IPS-NIHi11 (cell line): ENCODE results near the gene PIP4K2A.
A peak's percentile ranks its signal among the peaks of the same experiment; 100 is the strongest.
"Not testable (repeated sequence)": the region's sequence is repeated elsewhere in the genome, so short reads cannot be mapped to it uniquely, and the experiment has no call there.

Experiments
- DNase-seq: peaks from one replicate; pipeline ENCODE4 v3.0.0; 2012; ENCODE audit warnings: mixed read lengths, low spot score

PIP4K2A gene

GRCh38 chr10:22553452-22553995 is 160.9 kb downstream of the PIP4K2A start:
- DNase-seq: no peak

- no peak for DNase-seq
Observed at GRCh38 chr10:22552888-22553378, 161.4 kb downstream of the PIP4K2A start.

DNA sequence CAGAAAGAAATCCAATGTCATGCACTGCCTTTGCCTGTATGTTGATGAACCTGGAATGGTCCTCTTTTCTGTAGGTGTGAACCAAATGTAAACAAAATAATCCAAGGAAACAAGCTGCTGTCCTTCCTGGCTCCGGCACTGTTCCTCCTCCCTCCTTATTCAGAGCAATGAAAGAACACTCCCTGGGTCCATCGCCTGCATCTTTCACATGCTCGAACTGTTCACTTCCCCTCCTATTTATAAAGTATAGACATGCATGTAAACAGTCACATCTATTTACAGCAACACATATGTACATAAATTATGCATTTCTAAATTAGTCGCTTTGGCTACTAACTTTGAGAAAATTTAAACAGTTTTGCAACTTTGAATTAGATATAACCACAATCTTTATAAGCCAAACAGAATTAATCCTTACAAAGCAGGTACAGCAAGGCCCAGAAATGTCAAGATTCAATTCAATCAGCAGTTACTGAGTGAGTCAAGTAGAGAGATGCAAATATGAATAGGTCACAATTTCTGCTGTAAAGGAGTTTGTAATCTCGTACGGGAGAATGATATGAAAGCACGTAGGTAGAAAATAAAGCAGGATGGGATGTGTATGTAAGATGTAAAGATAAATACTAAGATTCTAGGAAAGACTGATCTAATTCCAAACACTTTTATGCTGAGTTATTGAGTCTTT is 162.6 kb downstream of the PIP4K2A start:
- DNase-seq: no peak

DNA sequence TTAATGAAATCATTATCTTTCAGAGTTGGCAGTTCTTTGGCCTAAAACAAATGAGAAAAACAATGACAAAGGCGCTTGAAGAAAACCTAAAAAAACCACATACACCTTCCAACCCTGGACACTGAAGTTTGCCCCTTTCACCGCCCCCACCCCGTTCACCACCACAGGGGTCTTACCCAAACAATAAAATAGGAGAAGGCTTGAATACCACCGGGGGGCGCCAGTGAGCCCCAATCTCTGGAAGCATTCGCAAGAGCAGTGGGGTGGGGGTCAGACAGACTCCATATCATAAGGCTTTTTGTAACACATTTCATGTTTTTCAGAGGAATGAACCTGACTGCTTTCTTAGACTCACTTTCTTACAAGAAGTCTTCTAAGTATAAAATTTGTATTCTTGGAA is 163.6 kb downstream of the PIP4K2A start:
- DNase-seq: peak; percentile 75

- DNase-seq: no peak
Observed at GRCh38 chr10:22548344-22548743, 166.0 kb downstream of the PIP4K2A start.

- no peak for DNase-seq
Observed at GRCh38 chr10:22545643-22546042, 168.7 kb downstream of the PIP4K2A start.

- DNase-seq: no peak
Observed at GRCh38 chr10:22544325-22545068, 169.9 kb downstream of the PIP4K2A start.

GRCh38 chr10:22542773-22543172 is 171.6 kb downstream of the PIP4K2A start:
- DNase-seq: no peak

GRCh38 chr10:22541900-22542299 is 172.5 kb downstream of the PIP4K2A start:
- DNase-seq: no peak

DNA sequence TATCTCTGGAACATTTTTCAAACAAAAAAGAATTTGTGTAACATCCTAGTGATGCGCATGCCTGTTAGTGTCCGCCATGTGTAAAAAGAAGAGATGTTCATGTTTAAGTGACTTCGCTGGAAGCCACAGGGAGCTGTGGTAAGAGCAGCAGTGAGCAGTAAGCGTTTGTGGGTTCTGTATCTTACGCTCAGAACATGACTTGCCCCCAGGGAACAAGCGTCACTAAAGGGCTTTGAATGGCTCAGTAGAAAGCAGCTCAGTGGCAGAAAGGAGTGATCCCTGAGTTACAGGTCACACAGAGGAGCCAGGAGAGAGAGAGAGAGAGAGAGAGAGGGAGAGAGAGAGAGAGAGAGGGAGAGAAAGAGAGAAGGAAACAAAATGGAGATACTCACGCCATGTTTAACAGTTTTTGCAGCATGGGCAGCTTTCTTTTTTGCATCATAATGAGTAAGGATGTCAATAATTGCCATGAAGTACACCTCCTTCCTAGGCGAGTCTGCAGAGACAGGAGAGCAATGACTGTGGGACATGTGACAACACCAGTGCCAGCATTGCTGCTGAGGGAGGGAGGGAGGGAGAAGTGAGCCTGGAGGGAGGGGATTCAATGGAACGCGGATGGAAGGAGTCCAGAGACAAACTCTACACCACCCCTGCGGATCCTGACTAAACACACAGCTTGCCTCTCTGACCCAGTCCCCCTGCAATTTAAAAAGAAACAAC is 174.6 kb downstream of the PIP4K2A start:
- no peak for DNase-seq

GRCh38 chr10:22537810-22538209 is 176.6 kb downstream of the PIP4K2A start:
- no peak for DNase-seq

DNA sequence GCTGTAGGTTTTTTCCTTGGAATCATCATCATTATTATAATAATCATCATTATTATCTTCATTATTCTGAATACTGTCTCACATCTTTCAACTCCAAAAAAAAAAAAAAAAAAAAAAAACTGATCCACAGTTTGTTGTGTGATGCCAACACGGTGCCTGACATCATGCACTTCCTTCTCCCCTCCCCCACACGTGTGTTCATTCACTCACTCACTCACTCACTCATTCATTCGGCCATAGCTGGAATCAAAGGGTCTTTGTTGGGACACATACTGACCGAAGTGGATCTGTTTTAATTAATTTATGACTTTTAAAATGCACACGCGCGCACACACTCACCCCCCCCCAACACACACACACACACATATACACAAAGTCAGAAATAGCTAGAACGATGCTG is 177.8 kb downstream of the PIP4K2A start:
- DNase-seq: no peak

DNA sequence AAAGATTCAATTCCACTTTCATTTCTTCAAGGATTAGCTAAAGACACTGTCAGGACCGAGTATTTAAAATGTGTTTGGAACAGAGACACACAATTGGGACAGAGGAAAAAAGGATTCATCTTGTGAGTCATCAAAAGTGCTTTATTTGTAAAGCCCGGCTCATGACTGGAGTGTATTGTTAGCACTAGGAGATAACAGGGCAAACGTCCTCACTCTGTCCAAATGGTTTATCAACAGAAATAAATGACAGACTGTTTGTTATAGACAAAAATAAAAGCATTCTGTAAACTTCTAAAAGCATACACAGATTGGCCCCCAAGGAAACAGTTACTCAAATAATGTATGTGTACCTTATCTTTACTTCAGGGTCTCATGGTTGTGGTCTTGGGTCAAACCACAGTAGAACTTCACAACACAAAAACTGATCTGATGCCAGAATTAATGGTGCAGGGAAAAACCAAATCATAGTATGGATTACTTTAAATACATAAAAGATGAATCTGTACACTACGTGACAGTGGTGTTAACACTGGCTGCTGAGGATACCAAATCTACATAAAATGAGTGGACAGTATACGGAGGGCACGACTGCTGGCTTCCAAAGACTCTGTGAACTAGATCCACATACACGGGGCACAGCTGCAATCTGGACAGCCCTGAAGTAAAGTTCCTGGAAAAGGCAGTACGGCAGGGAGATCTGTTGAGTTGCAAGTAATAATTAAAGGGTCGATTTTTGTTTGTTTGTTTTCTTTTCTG is 179.4 kb downstream of the PIP4K2A start:
- no peak for DNase-seq

DNA sequence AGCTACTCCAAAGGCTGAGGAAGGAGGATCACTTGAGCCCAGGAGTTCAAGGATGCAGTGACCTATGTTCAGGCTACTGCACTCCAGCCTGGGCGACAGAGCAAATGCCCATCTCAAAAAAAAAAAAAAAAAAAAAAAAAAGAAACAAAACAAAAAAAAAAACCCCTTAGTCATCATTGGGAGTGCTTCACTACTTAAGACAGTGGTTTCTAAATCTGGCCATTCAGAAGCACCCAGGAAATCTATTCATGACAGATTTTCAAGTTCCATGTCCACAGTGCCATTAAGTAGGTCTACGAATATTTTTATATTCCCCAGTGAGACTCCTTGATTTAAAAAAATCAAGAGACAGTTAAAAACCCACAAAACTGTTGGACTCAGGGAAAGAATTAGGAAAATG is 182.9 kb downstream of the PIP4K2A start:
- DNase-seq: no peak

DNA sequence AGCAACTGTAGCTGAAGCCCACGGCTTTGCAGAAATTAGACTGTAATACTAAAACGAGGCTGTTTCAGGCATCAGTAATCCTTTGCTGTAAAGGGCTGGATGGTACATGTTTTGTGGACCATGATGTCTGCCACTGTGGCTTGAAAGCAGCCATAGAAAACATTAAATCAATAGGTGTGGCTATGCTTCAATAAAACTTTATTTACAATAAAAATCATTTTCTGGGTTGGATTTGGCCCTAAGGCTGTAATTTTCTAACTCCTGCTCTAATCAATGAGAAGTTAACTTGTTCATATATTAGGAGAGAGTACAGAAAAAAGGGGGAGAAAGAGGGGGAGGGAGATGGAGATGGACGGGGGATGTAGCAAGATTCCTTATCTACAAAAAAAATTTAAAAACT is 183.4 kb downstream of the PIP4K2A start:
- DNase-seq: no peak

GRCh38 chr10:22527520-22527919 is 186.9 kb downstream of the PIP4K2A start:
- no peak for DNase-seq

GRCh38 chr10:22524333-22524732 is 190.0 kb downstream of the PIP4K2A start:
- not testable (repeated sequence) for DNase-seq

GRCh38 chr10:22520645-22521044 is 193.7 kb downstream of the PIP4K2A start:
- DNase-seq: not testable (repeated sequence)

DNA sequence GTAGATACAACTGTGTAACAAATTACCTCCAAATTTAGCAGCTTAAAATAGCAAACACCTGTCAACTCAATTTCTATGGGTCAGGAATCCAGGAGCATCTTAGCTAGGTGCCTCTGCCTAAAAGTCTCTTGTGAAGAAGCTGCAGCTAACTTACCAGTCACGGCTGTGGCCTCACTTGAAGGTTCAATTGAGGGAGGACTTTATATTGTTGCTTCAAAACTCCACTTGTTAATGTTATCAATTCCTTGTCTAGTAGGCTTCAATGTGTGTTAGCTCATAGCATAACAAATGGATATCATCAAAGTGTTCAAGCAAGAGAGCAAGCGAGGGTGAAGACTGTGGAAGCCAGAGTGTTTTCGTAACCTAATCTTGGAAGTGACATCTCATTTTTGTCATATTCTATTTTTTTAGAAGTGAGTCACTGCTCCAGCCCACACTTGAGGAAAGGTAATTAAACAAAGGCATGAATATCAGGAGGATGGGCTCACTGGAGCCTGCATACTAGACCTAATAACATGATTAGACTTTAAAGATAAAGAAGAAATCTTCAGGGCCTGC is 196.1 kb downstream of the PIP4K2A start:
- no peak for DNase-seq

DNA sequence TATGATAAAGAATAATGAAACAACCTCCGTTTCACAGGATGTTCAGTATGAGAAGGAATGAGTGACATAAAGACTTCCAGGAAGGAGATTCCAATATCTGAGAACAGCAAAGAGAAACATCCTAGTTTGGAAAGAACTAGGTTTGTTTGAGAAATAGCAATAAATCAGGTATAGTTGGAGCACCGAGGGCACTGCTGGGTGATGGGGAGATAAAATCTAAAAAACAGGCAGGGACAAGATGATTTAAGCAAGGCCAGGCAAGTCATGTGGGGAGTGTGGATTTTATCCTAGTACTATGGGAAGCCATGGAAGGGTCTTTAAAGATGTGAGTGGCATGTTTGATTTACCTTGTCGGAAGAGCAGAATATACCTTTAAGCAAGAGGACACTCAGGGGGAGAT is 199.4 kb downstream of the PIP4K2A start:
- no peak for DNase-seq

GRCh38 chr10:22514414-22514758 is 200.0 kb downstream of the PIP4K2A start:
- not testable (repeated sequence) for DNase-seq
